SJCRH30 (cell line): ENCODE measurements around the gene TCFL5. TPM values are rescaled to one million over a fixed set of nuclear protein-coding genes. Genes with fewer than 3 reads are reported as not detected.

ENCODE experiments used
- DNase-seq, 2 experiments: peaks; one replicate each; pipeline ENCODE4 v3.0.0-alpha.2; 2015 to 2020
- H3K27ac ChIP-seq: fragments of 250-450 bp; sonication (Bioruptor Pico); 2 replicates; pipeline ENCODE4 v1.5.1; 2020; ENCODE audit warnings: mild to moderate bottlenecking, moderate library complexity
- H3K27me3 ChIP-seq: fragments of 250-450 bp; sonication (Bioruptor Pico); 2 replicates; pipeline ENCODE4 v1.5.1; 2020; ENCODE audit warnings: mild to moderate bottlenecking, moderate library complexity
- H3K36me3 ChIP-seq: fragments of 250-450 bp; sonication (Bioruptor Pico); 2 replicates; pipeline ENCODE4 v1.5.1; 2020; ENCODE audit warnings: mild to moderate bottlenecking, moderate library complexity
- H3K4me1 ChIP-seq: fragments of 250-450 bp; sonication (Bioruptor Pico); 2 replicates; pipeline ENCODE4 v1.5.1; 2020; ENCODE audit warnings: mild to moderate bottlenecking, moderate library complexity
- H3K4me3 ChIP-seq: fragments of 250-450 bp; sonication (Bioruptor Pico); 2 replicates; pipeline ENCODE4 v1.5.1; 2020; ENCODE audit warnings: mild to moderate bottlenecking, moderate library complexity
- H3K9me3 ChIP-seq: fragments of 250-450 bp; sonication (Bioruptor Pico); replicated peaks from 2 replicates; pipeline ENCODE4 v1.5.1; 2020; ENCODE audit warnings: mild to moderate bottlenecking, moderate library complexity
- total RNA-seq: library from RNA; depleted of rRNA; stranded (reverse); fragments of >200 nt; shearing (Covaris generic); gene quantifications from 2 replicates; pipeline ENCODE4 v1.2.3, GENCODE V29; 2014

Gene TCFL5
- total RNA-seq, 1 experiment from 2014 or later: 21.2 TPM

- Histone ChIP-seq H3K27ac (no peak overlapping the region), H3K27me3 (no peaks in the 10 kb centered on the region), H3K36me3 (peaks cover 30% of the 10 kb centered on the region), H3K9me3 (no peaks in the 10 kb centered on the region), H3K4me3 (peak overlapping the region; percentile 93), H3K4me1 (peaks cover 8% of the 10 kb centered on the region; the same call in 1 of the 2 replicates)
- DNase-seq: no peak
These were observed 55.8 kb downstream of the TCFL5 start for GRCh38 chr20:62805711-62806382.

- Histone ChIP-seq H3K27ac (no peak overlapping the region), H3K36me3 (peaks cover 30% of the 10 kb centered on the region), H3K4me3 (peak overlapping the region; percentile 93), H3K4me1 (peaks cover 8% of the 10 kb centered on the region; the same call in 1 of the 2 replicates), H3K9me3 (no peaks in the 10 kb centered on the region), H3K27me3 (no peaks in the 10 kb centered on the region)
- peak; percentile 57 to 59 for DNase-seq
These were observed 56.4 kb downstream of the TCFL5 start for GRCh38 chr20:62805155-62805710.

DNA sequence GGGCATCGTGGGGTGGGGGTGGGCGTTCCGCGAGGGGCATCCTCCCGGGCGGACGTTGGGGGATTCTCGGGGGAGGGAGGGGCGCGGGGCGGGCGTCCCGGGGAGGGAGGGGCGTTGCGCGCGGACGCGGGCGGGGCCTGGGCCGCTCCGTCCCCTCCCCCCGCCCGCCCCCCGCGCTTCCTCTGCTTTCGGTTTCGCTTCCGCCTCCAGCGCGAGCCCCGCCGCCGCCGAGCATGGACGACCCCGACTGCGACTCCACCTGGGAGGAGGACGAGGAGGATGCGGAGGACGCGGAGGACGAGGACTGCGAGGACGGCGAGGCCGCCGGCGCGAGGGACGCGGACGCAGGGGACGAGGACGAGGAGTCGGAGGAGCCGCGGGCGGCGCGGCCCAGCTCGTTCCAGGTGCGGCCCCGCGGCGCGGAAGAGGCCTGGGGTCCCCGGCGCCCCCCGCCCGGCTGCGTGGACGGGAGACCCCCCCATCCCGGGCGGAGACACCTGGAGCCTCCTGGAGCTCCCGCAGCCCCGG lies 56.9 kb downstream of the TCFL5 start, which contains the start of gene OGFR:
Gene OGFR (plus strand): TSS at position 209 of the 528 bp plus-strand sequence. CDS start 25 bp downstream, at position 234.
- DNase-seq: peak; percentile 82 to 84
- no peaks in the 10 kb centered on the region for H3K27me3 ChIP-seq
- H3K4me3 ChIP-seq: peak within 1 kb of the TSS; percentile 93
- H3K27ac ChIP-seq: no peak within 1 kb of the TSS
- no peaks in the 10 kb centered on the region for H3K9me3 ChIP-seq
- peaks cover 8% of the 10 kb centered on the region; the same call in 1 of the 2 replicates for H3K4me1 ChIP-seq
- H3K36me3 ChIP-seq: peaks cover 30% of the 10 kb centered on the region

- Histone ChIP-seq H3K36me3 (peaks cover 32% of the 10 kb centered on the region), H3K27ac (no peak overlapping the region), H3K27me3 (no peaks in the 10 kb centered on the region), H3K4me3 (peak overlapping the region; percentile 93), H3K9me3 (no peaks in the 10 kb centered on the region), H3K4me1 (peaks cover 8% of the 10 kb centered on the region; the same call in 1 of the 2 replicates)
- DNase-seq: peak in 1 of 2 experiments; percentile 48
These were observed 57.5 kb downstream of the TCFL5 start for GRCh38 chr20:62804021-62804626.

DNA sequence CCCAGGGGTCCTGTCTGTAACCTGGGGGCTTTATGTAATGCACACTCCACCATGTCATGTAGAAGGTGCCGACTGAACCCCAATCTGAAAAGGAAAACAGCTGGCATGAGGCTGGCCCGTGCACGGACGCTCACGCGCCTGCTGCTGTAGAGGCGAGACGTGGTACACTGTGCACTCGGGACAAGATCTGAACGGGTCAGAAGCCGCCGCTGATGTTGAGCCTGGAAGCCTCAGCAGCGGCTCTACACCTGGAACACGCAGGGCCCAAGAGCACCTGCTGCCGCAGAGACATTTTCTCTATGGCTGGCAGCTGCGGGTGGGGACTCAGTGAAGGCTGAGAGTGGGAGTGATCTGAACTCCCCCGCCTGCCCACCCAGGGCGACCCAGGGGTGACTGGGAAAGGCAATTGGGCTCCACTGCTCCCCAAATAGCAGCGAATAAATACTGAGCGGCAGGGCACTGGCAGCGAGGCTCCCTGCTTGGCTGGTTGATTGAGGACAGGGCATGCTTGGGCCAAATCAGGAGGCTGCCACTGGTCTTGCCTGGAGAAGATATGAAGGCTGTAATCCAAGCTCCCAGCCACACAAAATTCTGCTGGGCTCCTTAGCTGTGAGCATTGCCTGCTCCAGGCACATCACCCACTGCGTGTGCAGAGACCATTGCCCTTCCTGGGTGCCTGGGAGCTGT lies 59.5 kb downstream of the TCFL5 start:
- DNase-seq: no peak
- H3K27ac ChIP-seq: no peak overlapping the region
- H3K9me3 ChIP-seq: no peaks in the 10 kb centered on the region
- H3K36me3 ChIP-seq: peaks cover 26% of the 10 kb centered on the region
- no peak overlapping the region for H3K4me3 ChIP-seq
- H3K27me3 ChIP-seq: no peaks in the 10 kb centered on the region
- H3K4me1 ChIP-seq: peaks cover 8% of the 10 kb centered on the region; the same call in 1 of the 2 replicates

DNA sequence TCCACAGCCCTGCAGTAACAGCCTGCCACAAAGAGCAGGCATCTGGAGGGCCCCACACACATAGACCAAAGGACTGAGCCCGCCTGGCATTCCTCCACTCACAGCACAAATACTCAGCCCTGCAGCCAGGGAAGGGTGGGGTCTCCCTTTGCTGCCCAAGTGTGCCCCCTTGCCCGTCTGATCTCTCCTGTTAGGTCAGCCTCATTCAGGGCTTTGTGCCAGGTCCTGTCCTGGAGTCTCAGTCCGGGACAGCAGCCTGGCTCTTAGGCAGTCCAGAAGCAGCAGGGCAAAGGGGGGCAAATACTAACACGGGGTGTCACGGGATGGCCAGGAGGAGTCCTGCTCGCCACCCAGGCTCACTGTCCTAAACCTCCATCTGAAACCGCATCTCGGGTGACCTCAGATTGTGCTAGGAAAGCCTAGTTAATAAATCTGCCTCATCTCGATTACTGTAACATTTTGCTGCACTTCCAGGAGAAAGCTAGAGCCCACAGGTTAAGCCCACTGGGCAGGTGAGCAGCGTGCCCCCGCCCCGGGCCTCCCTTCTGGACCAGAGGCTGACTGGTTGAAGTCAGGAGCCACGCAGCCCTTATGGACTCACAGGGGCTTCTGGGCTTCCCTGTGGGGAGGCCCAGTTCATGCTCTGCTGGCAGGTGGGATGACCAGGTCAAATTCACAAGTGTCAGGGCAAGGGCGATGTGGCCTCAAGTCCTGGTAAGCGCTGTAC lies 60.2 kb downstream of the TCFL5 start:
- H3K27ac ChIP-seq: no peak overlapping the region
- peaks cover 26% of the 10 kb centered on the region for H3K36me3 ChIP-seq
- no peak overlapping the region for H3K4me3 ChIP-seq
- no peaks in the 10 kb centered on the region for H3K27me3 ChIP-seq
- no peaks in the 10 kb centered on the region for H3K9me3 ChIP-seq
- peaks cover 10% of the 10 kb centered on the region; the same call in 1 of the 2 replicates for H3K4me1 ChIP-seq
- DNase-seq: no peak

GRCh38 chr20:62800314-62801259 lies 61.0 kb downstream of the TCFL5 start:
- H3K27ac ChIP-seq: no peak overlapping the region
- H3K4me1 ChIP-seq: peaks cover 7% of the 10 kb centered on the region
- H3K4me3 ChIP-seq: no peak overlapping the region
- no peak for DNase-seq
- no peaks in the 10 kb centered on the region for H3K27me3 ChIP-seq
- H3K9me3 ChIP-seq: no peaks in the 10 kb centered on the region
- peaks cover 26% of the 10 kb centered on the region for H3K36me3 ChIP-seq

DNA sequence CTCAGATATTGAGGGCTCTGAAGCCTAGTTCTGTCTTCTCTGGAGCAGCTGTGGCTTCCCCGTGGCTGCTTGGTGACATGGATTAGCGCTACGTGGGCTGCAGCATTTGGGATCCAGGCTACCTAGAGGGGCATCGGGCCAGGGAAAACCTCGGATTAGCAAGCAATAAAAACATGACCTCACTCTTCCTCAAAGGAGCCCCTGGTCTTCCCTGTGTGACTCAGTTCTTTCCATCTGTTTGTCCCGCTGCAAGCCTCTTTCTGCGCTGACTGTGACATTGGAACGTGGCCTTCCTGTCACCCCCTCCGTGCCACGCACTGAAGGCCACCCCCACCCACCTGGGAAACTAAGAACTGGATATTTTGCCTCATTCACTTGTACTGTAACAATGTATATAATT lies 61.7 kb downstream of the TCFL5 start:
- peaks cover 26% of the 10 kb centered on the region for H3K36me3 ChIP-seq
- H3K27me3 ChIP-seq: no peaks in the 10 kb centered on the region
- no peak for DNase-seq
- peaks cover 6% of the 10 kb centered on the region for H3K4me1 ChIP-seq
- no peaks in the 10 kb centered on the region for H3K9me3 ChIP-seq
- H3K27ac ChIP-seq: no peak overlapping the region
- H3K4me3 ChIP-seq: no peak overlapping the region

- H3K9me3 ChIP-seq: no peaks in the 10 kb centered on the region
- peaks cover 6% of the 10 kb centered on the region for H3K4me1 ChIP-seq
- H3K27ac ChIP-seq: no peak overlapping the region
- peaks cover 26% of the 10 kb centered on the region for H3K36me3 ChIP-seq
- no peak for DNase-seq
- no peak overlapping the region for H3K4me3 ChIP-seq
- H3K27me3 ChIP-seq: no peaks in the 10 kb centered on the region
These were observed 62.2 kb downstream of the TCFL5 start for GRCh38 chr20:62799459-62799858.

GRCh38 chr20:62799036-62799435 lies 62.6 kb downstream of the TCFL5 start:
- peaks cover 26% of the 10 kb centered on the region for H3K36me3 ChIP-seq
- no peak for DNase-seq
- H3K27ac ChIP-seq: no peak overlapping the region
- H3K4me1 ChIP-seq: peaks cover 6% of the 10 kb centered on the region
- no peak overlapping the region for H3K4me3 ChIP-seq
- no peaks in the 10 kb centered on the region for H3K27me3 ChIP-seq
- no peaks in the 10 kb centered on the region for H3K9me3 ChIP-seq

GRCh38 chr20:62797671-62798532 lies 63.7 kb downstream of the TCFL5 start:
- Histone ChIP-seq H3K4me3 (no peak overlapping the region), H3K27me3 (no peaks in the 10 kb centered on the region)
- no peak for DNase-seq

DNA sequence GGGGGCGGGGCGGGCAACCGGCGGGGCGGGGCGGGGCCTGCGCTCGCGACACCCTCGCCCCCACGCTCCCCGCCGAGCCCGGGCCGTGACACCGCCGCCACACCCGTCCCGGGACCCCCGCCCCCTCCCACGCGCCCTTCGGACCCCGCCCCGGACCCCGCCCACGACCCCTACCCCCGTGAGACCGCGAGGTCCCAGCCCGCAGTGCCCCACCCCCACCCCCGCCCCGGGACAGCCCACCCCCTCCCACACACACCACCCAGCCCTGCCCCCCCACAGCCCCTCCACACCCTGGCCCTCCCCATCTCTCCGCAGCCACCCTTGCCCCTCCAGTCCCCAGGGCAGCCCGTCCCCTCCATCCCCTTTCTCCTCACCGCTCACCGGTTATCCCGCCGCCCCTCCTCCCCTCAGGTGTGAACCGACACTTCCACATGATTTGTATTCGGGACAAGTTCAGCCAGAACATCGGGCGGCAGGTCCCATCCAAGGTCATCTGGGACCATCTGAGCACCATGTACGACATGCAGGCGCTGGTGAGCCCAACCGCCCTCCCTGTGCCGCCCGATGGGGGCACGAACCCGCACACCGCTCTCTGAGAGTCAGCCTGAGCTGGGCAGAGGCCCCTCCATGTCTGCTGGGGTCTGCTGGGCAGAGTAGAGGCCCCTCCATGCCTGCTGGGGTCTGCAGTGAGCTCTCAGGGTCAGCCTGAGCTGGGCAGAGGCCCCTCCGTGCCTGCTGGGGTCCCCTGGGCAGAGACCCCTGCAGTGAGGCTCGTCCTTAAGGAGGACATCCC lies 64.7 kb downstream of the TCFL5 start:
- Histone ChIP-seq H3K36me3 (peaks cover 26% of the 10 kb centered on the region), H3K9me3 (no peaks in the 10 kb centered on the region), H3K27ac (no peak overlapping the region; the same call in 1 of the 2 replicates), H3K4me1 (peaks cover 23% of the 10 kb centered on the region), H3K27me3 (no peaks in the 10 kb centered on the region), H3K4me3 (peak overlapping the region; percentile 72)
- DNase-seq: no peak

More at GRCh38 chr20:62797671-62798532, 63.7 kb downstream of the TCFL5 start:
- no peak overlapping the region for H3K27ac ChIP-seq
- H3K9me3 ChIP-seq: no peaks in the 10 kb centered on the region
- peaks cover 26% of the 10 kb centered on the region for H3K36me3 ChIP-seq
- H3K4me1 ChIP-seq: peaks cover 13% of the 10 kb centered on the region
